ENCODE results near the gene ZC3H18. TPM values are rescaled to one million over a fixed set of nuclear protein-coding genes. Genes with fewer than 3 reads are reported as not detected.

Gene ZC3H18
- total RNA-seq, 1 experiment from 2014 or later, result 61.8 TPM

DNA sequence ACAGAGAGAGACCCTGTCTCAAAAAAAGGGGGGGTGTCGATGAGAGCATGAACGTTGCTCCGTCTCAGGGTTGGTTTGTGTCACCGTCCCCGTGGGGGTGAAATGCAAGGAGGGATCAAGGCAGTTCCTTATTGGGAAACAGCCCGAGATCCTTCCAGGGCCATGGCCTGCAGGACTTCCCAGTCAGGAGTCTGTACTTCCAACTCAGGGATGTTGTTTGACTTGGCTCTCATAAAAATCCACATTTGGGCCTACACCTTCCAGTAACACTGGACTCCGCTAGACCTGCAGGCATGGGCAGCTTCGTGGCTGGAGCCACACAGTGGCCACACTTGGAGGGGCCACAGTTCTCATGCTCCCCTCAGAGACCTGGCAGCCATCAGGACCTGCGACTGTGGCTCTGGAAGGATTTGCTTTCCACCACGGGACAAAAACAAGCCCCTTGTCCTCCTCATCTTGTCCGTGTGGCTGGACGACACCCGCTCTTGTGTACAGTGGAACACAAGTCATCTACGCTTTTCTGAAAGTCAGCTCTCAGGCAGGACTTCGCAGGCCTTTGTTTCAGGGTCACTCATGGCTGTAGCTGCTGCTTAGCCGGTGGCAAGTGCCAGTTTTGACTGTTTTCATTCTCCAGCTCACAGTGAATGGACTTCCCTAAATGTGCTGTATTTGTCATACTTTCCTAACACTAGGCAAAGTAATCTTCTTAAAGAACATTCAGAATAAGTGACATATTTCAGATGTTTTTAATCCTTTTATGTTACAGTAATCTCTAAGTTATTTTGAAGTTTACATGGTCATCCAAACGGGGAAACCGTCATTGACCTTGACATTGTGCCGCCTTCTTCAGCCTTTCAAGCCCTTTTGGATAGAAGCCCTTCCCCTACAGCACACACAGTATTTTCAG is 44.0 kb downstream of the ZC3H18 start:
- Mint-ChIP-seq H3K4me1 (peaks cover 17% of the 10 kb centered on the region), H3K27ac (peak overlapping the region; percentile 41; the same call in 1 of the 2 replicates), H3K36me3 (peaks cover 21% of the 10 kb centered on the region), H3K4me3 (no peak overlapping the region), H3K27me3 (ENCODE audit: low read depth) (no peaks in the 10 kb centered on the region), H3K9me3 (no peaks in the 10 kb centered on the region)
- ATAC-seq, result no peak
- ChIA-PET POLR2A (no interaction called here), CTCF (interaction anchor here (1.7 kb wide), 1 partner anchor 123 kb away, joined by 5 read pairs; no protein-coding TSS in a partner anchor)
- no peak for TF ChIP-seq TCF7 (CRISPR knock-in tag; IDR thresholded peaks at IDR 0.05; ENCODE audit: low read depth)
- no peak for TF ChIP-seq NR2C2 (CRISPR knock-in tag; IDR thresholded peaks at IDR 0.05)
- TF ChIP-seq NFYB (CRISPR knock-in tag; conservative IDR thresholded peaks at IDR 0.05; ENCODE audit: low read depth), result no peak
- TF ChIP-seq ZNF317 (CRISPR knock-in tag; IDR thresholded peaks at IDR 0.05; ENCODE audit: borderline replicate concordance, low read depth), result no peak
- DNase-seq (ENCODE audit: low spot score), result no peak

DNA sequence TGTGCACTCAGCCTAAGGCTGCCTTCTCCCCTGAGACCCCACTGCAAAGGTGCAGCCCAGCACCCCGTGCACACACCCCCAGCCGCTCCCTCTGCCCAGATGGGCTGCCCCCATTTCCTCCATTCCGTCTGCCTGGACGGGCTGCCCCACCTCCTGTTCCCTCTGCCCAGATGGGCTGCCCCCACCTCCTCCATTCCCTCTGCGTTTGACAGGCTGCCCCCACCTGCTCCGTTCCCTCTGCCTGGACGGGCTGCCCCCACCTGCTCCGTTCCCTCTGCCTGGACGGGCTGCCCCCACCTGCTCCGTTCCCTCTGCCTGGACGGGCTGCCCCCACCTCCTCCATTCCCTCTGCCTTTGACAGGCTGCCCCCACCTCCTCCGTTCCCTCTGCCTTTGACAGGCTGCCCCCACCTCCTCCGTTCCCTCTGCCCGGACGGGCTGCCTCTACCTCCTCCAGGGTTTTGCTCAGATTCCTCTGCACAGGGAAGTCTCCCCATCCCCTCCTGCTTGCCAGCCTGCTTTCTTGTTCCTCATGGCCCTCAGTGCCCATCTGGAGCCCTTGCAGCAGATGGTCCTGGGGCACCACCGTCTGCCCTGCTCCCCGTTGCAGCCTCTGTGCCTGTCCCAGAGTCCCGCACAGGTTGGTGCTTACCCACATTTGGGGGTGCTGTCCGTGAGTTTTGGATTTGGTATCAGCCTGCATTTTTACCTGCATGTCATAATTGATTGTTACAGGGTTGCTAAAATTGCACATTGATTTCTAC is 44.8 kb downstream of the ZC3H18 start:
- POLR2A ChIA-PET, result no interaction called here
- DNase-seq (ENCODE audit: low spot score), result no peak
- Mint-ChIP-seq H3K9me3 (no peaks in the 10 kb centered on the region), H3K27me3 (ENCODE audit: low read depth) (no peaks in the 10 kb centered on the region), H3K27ac (peak overlapping the region; percentile 68; the same call in 1 of the 2 replicates), H3K4me3 (no peak overlapping the region), H3K36me3 (peaks cover 17% of the 10 kb centered on the region), H3K4me1 (peaks cover 15% of the 10 kb centered on the region)
- no peak for TF ChIP-seq ZNF416 (CRISPR knock-in tag; IDR thresholded peaks at IDR 0.05)
- TF ChIP-seq, protein P1, sequence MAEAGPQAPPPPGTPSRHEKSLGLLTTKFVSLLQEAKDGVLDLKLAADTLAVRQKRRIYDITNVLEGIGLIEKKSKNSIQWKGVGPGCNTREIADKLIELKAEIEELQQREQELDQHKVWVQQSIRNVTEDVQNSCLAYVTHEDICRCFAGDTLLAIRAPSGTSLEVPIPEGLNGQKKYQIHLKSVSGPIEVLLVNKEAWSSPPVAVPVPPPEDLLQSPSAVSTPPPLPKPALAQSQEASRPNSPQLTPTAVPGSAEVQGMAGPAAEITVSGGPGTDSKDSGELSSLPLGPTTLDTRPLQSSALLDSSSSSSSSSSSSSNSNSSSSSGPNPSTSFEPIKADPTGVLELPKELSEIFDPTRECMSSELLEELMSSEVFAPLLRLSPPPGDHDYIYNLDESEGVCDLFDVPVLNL (CRISPR knock-in tag; IDR thresholded peaks at IDR 0.05; ENCODE audit: borderline replicate concordance, low read depth), result no peak
- TF ChIP-seq, protein P2, sequence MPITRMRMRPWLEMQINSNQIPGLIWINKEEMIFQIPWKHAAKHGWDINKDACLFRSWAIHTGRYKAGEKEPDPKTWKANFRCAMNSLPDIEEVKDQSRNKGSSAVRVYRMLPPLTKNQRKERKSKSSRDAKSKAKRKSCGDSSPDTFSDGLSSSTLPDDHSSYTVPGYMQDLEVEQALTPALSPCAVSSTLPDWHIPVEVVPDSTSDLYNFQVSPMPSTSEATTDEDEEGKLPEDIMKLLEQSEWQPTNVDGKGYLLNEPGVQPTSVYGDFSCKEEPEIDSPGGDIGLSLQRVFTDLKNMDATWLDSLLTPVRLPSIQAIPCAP (CRISPR knock-in tag; IDR thresholded peaks at IDR 0.05), result no peak
- TF ChIP-seq ZNF263 (CRISPR knock-in tag; IDR thresholded peaks at IDR 0.05; ENCODE audit: low read depth), result no peak
- TF ChIP-seq, protein P3, sequence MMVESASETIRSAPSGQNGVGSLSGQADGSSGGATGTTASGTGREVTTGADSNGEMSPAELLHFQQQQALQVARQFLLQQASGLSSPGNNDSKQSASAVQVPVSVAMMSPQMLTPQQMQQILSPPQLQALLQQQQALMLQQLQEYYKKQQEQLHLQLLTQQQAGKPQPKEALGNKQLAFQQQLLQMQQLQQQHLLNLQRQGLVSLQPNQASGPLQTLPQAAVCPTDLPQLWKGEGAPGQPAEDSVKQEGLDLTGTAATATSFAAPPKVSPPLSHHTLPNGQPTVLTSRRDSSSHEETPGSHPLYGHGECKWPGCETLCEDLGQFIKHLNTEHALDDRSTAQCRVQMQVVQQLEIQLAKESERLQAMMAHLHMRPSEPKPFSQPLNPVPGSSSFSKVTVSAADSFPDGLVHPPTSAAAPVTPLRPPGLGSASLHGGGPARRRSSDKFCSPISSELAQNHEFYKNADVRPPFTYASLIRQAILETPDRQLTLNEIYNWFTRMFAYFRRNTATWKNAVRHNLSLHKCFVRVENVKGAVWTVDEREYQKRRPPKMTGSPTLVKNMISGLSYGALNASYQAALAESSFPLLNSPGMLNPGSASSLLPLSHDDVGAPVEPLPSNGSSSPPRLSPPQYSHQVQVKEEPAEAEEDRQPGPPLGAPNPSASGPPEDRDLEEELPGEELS (CRISPR knock-in tag; IDR thresholded peaks at IDR 0.05), result no peak
- no peak for TF ChIP-seq ELF4 (CRISPR knock-in tag; IDR thresholded peaks at IDR 0.05; ENCODE audit: low read depth)
- TF ChIP-seq MXD4 (CRISPR knock-in tag; IDR thresholded peaks at IDR 0.05; ENCODE audit: borderline replicate concordance), result no peak
- no peak for TF ChIP-seq CREM (CRISPR knock-in tag; IDR thresholded peaks at IDR 0.05)
- TF ChIP-seq, protein P4, sequence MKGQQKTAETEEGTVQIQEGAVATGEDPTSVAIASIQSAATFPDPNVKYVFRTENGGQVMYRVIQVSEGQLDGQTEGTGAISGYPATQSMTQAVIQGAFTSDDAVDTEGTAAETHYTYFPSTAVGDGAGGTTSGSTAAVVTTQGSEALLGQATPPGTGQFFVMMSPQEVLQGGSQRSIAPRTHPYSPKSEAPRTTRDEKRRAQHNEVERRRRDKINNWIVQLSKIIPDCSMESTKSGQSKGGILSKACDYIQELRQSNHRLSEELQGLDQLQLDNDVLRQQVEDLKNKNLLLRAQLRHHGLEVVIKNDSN (CRISPR knock-in tag; IDR thresholded peaks at IDR 0.05), result no peak
- TF ChIP-seq, protein P5, sequence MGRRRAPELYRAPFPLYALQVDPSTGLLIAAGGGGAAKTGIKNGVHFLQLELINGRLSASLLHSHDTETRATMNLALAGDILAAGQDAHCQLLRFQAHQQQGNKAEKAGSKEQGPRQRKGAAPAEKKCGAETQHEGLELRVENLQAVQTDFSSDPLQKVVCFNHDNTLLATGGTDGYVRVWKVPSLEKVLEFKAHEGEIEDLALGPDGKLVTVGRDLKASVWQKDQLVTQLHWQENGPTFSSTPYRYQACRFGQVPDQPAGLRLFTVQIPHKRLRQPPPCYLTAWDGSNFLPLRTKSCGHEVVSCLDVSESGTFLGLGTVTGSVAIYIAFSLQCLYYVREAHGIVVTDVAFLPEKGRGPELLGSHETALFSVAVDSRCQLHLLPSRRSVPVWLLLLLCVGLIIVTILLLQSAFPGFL (CRISPR knock-in tag; IDR thresholded peaks at IDR 0.05; ENCODE audit: borderline replicate concordance), result no peak
- no peak for TF ChIP-seq SOX15 (CRISPR knock-in tag; IDR thresholded peaks at IDR 0.05)
- no peak for TF ChIP-seq RELA (CRISPR knock-in tag; IDR thresholded peaks at IDR 0.05; ENCODE audit: borderline replicate concordance)
- TF ChIP-seq, protein P6, sequence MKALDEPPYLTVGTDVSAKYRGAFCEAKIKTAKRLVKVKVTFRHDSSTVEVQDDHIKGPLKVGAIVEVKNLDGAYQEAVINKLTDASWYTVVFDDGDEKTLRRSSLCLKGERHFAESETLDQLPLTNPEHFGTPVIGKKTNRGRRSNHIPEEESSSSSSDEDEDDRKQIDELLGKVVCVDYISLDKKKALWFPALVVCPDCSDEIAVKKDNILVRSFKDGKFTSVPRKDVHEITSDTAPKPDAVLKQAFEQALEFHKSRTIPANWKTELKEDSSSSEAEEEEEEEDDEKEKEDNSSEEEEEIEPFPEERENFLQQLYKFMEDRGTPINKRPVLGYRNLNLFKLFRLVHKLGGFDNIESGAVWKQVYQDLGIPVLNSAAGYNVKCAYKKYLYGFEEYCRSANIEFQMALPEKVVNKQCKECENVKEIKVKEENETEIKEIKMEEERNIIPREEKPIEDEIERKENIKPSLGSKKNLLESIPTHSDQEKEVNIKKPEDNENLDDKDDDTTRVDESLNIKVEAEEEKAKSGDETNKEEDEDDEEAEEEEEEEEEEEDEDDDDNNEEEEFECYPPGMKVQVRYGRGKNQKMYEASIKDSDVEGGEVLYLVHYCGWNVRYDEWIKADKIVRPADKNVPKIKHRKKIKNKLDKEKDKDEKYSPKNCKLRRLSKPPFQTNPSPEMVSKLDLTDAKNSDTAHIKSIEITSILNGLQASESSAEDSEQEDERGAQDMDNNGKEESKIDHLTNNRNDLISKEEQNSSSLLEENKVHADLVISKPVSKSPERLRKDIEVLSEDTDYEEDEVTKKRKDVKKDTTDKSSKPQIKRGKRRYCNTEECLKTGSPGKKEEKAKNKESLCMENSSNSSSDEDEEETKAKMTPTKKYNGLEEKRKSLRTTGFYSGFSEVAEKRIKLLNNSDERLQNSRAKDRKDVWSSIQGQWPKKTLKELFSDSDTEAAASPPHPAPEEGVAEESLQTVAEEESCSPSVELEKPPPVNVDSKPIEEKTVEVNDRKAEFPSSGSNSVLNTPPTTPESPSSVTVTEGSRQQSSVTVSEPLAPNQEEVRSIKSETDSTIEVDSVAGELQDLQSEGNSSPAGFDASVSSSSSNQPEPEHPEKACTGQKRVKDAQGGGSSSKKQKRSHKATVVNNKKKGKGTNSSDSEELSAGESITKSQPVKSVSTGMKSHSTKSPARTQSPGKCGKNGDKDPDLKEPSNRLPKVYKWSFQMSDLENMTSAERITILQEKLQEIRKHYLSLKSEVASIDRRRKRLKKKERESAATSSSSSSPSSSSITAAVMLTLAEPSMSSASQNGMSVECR (CRISPR knock-in tag; IDR thresholded peaks at IDR 0.05; ENCODE audit: borderline replicate concordance), result no peak
- TF ChIP-seq, protein P7, sequence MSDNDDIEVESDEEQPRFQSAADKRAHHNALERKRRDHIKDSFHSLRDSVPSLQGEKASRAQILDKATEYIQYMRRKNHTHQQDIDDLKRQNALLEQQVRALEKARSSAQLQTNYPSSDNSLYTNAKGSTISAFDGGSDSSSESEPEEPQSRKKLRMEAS (CRISPR knock-in tag; IDR thresholded peaks at IDR 0.05), result no peak
- no peak for TF ChIP-seq ESRRA (CRISPR knock-in tag; IDR thresholded peaks at IDR 0.05; ENCODE audit: borderline replicate concordance)
- no peak for TF ChIP-seq FOXK1 (CRISPR knock-in tag; IDR thresholded peaks at IDR 0.05)
- TF ChIP-seq ZNF317 (CRISPR knock-in tag; IDR thresholded peaks at IDR 0.05; ENCODE audit: borderline replicate concordance, low read depth), result no peak
- CTCF ChIA-PET, result no interaction called here
- ATAC-seq, result no peak

Measured in WTC11 (cell line).